ENCODE results near the gene GPR35.

The GPR35 gene

DNA sequence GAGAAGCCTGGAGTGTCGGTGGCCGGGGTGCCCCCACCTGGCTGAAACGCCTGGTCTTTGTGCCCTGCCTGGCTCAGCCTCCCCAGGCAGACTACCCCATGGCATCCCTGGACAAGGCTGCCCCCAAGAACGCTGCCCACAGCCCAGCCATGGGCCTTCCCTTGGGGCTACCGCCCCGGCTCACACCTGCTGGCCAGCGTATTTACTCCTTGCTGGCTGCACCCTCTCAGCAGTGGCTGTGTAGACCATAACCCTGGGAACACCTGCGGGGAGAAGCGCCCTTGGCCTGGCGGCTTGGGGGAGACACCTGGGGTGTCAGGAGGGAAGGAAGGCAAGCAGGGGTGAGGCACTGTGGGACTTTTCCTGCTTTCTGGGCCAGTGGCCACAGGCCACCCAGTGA lies 21.4 kb upstream of the GPR35 start:
- TF ChIP-seq, protein P1, sequence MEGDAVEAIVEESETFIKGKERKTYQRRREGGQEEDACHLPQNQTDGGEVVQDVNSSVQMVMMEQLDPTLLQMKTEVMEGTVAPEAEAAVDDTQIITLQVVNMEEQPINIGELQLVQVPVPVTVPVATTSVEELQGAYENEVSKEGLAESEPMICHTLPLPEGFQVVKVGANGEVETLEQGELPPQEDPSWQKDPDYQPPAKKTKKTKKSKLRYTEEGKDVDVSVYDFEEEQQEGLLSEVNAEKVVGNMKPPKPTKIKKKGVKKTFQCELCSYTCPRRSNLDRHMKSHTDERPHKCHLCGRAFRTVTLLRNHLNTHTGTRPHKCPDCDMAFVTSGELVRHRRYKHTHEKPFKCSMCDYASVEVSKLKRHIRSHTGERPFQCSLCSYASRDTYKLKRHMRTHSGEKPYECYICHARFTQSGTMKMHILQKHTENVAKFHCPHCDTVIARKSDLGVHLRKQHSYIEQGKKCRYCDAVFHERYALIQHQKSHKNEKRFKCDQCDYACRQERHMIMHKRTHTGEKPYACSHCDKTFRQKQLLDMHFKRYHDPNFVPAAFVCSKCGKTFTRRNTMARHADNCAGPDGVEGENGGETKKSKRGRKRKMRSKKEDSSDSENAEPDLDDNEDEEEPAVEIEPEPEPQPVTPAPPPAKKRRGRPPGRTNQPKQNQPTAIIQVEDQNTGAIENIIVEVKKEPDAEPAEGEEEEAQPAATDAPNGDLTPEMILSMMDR (IDR thresholded peaks at IDR 0.05), result no peak
- H3K4me1 ChIP-seq, result peaks cover 9% of the 10 kb centered on the region
- H3K27me3 ChIP-seq (ENCODE audit: control insufficient read depth, insufficient read depth, low read length), result no peaks in the 10 kb centered on the region
- peak overlapping the region; percentile 69 for H2AFZ ChIP-seq
- no peak overlapping the region for H3K4me2 ChIP-seq (ENCODE audit: low read length)
- H3K27ac ChIP-seq, result no peak overlapping the region
- no peak overlapping the region for H3K9ac ChIP-seq
- no peaks in the 10 kb centered on the region for H3K9me3 ChIP-seq (ENCODE audit: control insufficient read depth, low read length)
- H3K4me3 ChIP-seq (ENCODE audit: low read depth, low read length), result no peak overlapping the region
- H3K36me3 ChIP-seq (ENCODE audit: control insufficient read depth, insufficient read depth, low read length), result no peaks in the 10 kb centered on the region
- no peaks in the 10 kb centered on the region for H3K79me2 ChIP-seq

DNA sequence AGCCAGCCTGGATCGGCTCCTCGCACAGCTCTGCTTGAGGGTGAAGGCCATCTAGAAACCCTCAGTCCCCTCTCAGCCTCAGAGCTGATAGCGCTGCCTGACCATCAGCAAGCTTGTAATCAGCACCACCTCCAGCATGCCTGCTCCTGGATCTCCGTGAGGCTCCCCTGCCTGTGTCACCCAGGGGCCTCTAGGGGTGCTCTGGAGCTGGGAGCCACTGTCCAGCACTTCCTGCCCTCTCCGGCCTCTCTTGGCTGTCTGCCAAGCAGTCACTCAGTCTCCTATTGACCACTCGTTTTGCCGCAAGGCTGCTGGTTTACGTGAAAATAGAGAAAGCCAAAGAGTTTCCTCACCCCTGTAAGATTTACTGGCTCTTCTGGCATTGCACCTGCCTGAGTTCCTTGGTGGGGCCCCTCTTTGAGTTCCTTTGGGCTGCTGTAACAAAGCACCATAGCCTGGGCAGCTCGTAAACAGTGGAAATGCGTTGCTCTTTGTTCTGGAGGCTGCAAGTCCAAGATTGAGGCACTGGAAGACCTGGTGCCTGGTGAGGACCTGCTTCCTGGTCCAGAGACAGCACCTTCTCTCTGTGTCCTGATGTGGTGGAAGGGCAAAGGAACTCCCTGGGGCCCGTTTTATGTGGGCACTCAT lies 20.9 kb upstream of the GPR35 start:
- H3K79me2 ChIP-seq, result no peaks in the 10 kb centered on the region
- H3K9me3 ChIP-seq (ENCODE audit: control insufficient read depth, low read length), result no peaks in the 10 kb centered on the region
- H2AFZ ChIP-seq, result peak overlapping the region; percentile 69
- H3K4me2 ChIP-seq (ENCODE audit: low read length), result peak overlapping the region; percentile 51
- H3K4me3 ChIP-seq (ENCODE audit: low read depth, low read length), result no peak overlapping the region
- H3K4me1 ChIP-seq, result peaks cover 9% of the 10 kb centered on the region
- no peak overlapping the region for H3K27ac ChIP-seq
- no peaks in the 10 kb centered on the region for H3K27me3 ChIP-seq (ENCODE audit: control insufficient read depth, insufficient read depth, low read length)
- H3K9ac ChIP-seq, result no peak overlapping the region
- TF ChIP-seq, protein P1 (IDR thresholded peaks at IDR 0.05), result peak; percentile 91
- H3K36me3 ChIP-seq (ENCODE audit: control insufficient read depth, insufficient read depth, low read length), result no peaks in the 10 kb centered on the region

DNA sequence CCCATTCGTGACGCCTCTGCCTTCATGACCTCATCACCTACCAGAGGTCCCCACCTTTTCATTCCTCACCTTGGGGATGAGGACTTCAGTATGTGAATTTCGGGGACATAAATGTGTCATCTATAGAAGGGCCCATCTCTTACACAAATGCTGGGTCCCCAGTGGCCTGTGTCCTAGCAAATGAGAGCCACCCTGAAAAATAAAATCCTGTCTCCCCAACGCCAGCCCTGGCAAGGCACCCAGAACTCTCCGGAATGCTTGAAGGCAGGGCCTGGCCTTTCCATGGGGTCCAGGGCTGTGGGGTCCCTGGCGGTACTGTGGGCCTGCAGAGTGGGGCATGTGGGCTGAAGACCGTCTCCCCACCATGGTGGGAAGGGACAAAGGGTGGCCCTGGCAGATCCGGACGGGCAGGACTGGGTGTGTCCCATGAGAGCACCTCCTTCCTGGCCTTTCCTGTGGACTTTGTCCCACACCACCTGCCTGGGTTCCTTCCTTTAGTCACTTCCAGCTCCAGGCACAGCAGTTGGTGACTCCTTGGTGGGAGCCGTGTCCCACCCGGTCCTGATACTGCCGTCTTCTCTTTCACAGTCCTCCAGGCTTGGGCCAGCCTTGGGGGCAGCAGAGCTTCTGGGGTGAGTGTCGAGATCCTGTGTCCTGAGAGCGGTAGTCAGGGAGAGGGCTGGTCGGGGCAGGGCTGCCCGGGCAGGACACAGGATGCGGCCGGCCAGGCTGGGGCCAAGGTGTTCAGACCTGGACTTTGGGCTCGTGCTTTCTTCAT lies 20.2 kb upstream of the GPR35 start:
- no peaks in the 10 kb centered on the region for H3K27me3 ChIP-seq (ENCODE audit: control insufficient read depth, insufficient read depth, low read length)

DNA sequence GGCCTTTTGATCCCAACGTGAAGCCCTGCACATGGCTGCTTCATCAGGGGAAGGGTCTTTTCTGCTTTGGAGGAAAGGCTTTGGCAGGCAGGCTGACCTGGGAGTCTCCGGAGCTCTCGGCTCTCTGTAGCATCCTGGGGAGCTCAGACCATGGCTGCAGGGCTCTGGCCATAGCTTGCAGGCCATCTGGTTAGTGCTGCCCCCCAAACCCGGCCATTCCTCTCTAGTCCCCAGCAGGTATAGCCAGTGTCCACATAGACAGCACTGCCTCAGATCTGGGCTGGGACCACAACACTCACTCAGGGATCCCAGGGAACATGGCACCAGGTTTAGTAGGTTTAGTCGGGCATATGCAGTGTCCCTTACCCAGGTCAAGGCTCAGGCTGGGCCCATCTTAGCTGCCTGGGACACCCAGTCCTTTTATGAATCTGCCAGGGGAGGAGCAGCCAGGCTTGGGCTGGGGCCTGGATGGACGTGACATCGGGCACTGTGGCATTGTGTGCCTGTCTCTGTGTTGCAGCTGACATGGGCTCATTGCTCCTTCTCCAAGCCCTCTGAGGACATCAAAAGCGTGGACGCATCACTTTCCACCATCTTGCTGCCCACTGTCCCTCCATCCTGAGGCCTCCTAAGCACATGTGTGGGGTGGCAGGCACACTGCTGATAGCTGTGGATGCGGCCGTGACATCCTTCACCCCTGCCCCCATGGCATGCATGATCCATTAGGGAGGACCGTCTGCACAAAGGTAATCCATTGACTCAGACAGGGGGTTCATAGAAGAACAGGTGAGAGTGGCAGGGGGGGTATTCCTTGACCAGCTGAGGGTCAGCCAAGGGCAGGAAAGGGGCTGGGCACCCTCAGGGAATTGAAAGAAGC lies 19.2 kb upstream of the GPR35 start:
- no peaks in the 10 kb centered on the region for H3K9me3 ChIP-seq (ENCODE audit: control insufficient read depth, low read length)
- no peak overlapping the region for H3K9ac ChIP-seq
- H3K4me2 ChIP-seq (ENCODE audit: low read length), result no peak overlapping the region
- H3K27me3 ChIP-seq (ENCODE audit: control insufficient read depth, insufficient read depth, low read length), result no peaks in the 10 kb centered on the region
- H3K4me1 ChIP-seq, result peaks cover 9% of the 10 kb centered on the region
- TF ChIP-seq, protein P1 (IDR thresholded peaks at IDR 0.05), result no peak
- H3K79me2 ChIP-seq, result no peaks in the 10 kb centered on the region
- no peak overlapping the region for H2AFZ ChIP-seq
- no peak overlapping the region for H3K4me3 ChIP-seq (ENCODE audit: low read depth, low read length)
- no peaks in the 10 kb centered on the region for H3K36me3 ChIP-seq (ENCODE audit: control insufficient read depth, insufficient read depth, low read length)
- H3K27ac ChIP-seq, result no peak overlapping the region

More for the DNA sequence above, 20.2 kb upstream of the GPR35 start:
- H3K4me2 ChIP-seq (ENCODE audit: low read length), result no peak overlapping the region
- peak overlapping the region; percentile 69 for H2AFZ ChIP-seq
- no peak overlapping the region for H3K4me3 ChIP-seq (ENCODE audit: low read depth, low read length)
- H3K9ac ChIP-seq, result no peak overlapping the region
- no peaks in the 10 kb centered on the region for H3K9me3 ChIP-seq (ENCODE audit: control insufficient read depth, low read length)
- TF ChIP-seq, protein P1 (IDR thresholded peaks at IDR 0.05), result no peak
- peaks cover 9% of the 10 kb centered on the region for H3K4me1 ChIP-seq
- H3K36me3 ChIP-seq (ENCODE audit: control insufficient read depth, insufficient read depth, low read length), result no peaks in the 10 kb centered on the region
- H3K27ac ChIP-seq, result no peak overlapping the region
- H3K79me2 ChIP-seq, result no peaks in the 10 kb centered on the region

All from parathyroid adenoma (tissue), 2 donors.